Spleen (tissue), 13 donors: ENCODE results near the gene PRDX4. TPM values are rescaled to one million over a fixed set of nuclear protein-coding genes. Genes with fewer than 3 reads are reported as not detected.

Source experiments
- DNase-seq: peaks from one replicate; pipeline ENCODE4 v3.0.0-alpha.2; 2020
- H3K27ac ChIP-seq, 8 donors: fragments of 200-600 bp; sonication (generic) in 7 of 8; 1 replicate in 4 of 8; 2 replicates in 4 of 8; pipeline versions ENCODE4 v1.5.0 to v1.8.0; 2016 to 2021; ENCODE audit warnings: inconsistent platforms in 4 of 8, mild to moderate bottlenecking in 4 of 8, moderate library complexity in 1 of 8
- H3K27me3 ChIP-seq, 7 donors: fragments of 200-600 bp; sonication (generic) in 6 of 7; replicated peaks in 1 of 7; 1 replicate in 4 of 7; 2 replicates in 3 of 7; pipeline versions ENCODE4 v1.5.0 to v1.8.0; 2016 to 2021; ENCODE audit warnings: inconsistent platforms in 3 of 7, mild to moderate bottlenecking in 1 of 7
- H3K36me3 ChIP-seq, 6 donors: fragments of 200-600 bp; sonication (generic) in 5 of 6; 1 replicate in 4 of 6; 2 replicates in 2 of 6; pipeline versions ENCODE4 v1.5.0 to v1.8.0; 2016 to 2021; ENCODE audit warnings: inconsistent platforms in 2 of 6
- H3K4me1 ChIP-seq, 6 donors: fragments of 200-600 bp; sonication (generic) in 5 of 6; 1 replicate in 3 of 6; 2 replicates in 3 of 6; pipeline versions ENCODE4 v1.5.0 to v1.8.0; 2016 to 2021; ENCODE audit warnings: inconsistent platforms in 3 of 6
- H3K4me3 ChIP-seq, 8 donors: fragments of 200-600 bp; sonication (generic) in 7 of 8; 1 replicate in 4 of 8; 2 replicates in 4 of 8; pipeline versions ENCODE4 v1.5.0 to v1.8.0; 2016 to 2021; ENCODE audit warnings: inconsistent platforms in 4 of 8, mild to moderate bottlenecking in 4 of 8, moderate library complexity in 2 of 8
- H3K9me3 ChIP-seq, 8 donors: fragments of 200-600 bp; sonication (generic) in 7 of 8; 1 replicate in 4 of 8; 2 replicates in 4 of 8; pipeline versions ENCODE4 v1.5.0 to v1.8.0; 2016 to 2021; ENCODE audit warnings: inconsistent platforms in 4 of 8
- CTCF ChIP-seq, 11 experiments: fragments of 200-600 bp in 7 of 11; fragments of 450-650 bp in 4 of 11; sonication (generic) in 4 of 11; IDR thresholded peaks in 8 of 11; conservative IDR thresholded peaks in 3 of 11; 1 replicate in 7 of 11; 2 replicates in 4 of 11; pipeline versions ENCODE4 v1.4.0 to v1.8.0; 2016 to 2021; ENCODE audit warnings: antibody characterized with exemption in 11 of 11, inconsistent platforms in 4 of 11, mild to moderate bottlenecking in 1 of 11
- POLR2A ChIP-seq, 3 donors: fragments of 450-650 bp; IDR thresholded peaks; one replicate each; pipeline ENCODE4 v1.5.1; 2017; ENCODE audit warnings: antibody characterized with exemption in 3 of 3, mild to moderate bottlenecking in 1 of 3
- POLR2AphosphoS5 ChIP-seq, 3 donors: sonication (generic); formaldehyde crosslinking; IDR thresholded peaks; one replicate each; pipeline ENCODE4 v1.5.1; 2017; ENCODE audit warnings: antibody characterized with exemption in 3 of 3
- WGBS, 5 donors: extraction: QIAGEN DNeasy Blood & Tissue Kit in 3 of 5; methylation state at CpG; one replicate each; pipeline versions ENCODE4 v1.1.5 to v1.1.7; 2013 to 2018; 5-methylcytosine and 5-hydroxymethylcytosine counted together
- intact Hi-C: fragments of 100-400 bp; cut with DNase I; formaldehyde crosslinking; loops from one replicate; pipeline ENCODE4 v1.15.0; 2023; ENCODE audit warnings: low total_unique reads
- long read RNA-seq, 2 donors: transcript quantifications; one replicate each; lab custom pipeline, GENCODE V29; 2026
- polyA plus RNA-seq, 3 donors: library from polyadenylated mRNA; stranded (reverse); fragments of 200-250 nt; gene quantifications; one replicate each; pipeline ENCODE4 v1.2.1, GENCODE V29; 2013
- total RNA-seq, 7 donors: library from RNA; depleted of rRNA in 3 of 7; stranded (reverse); fragments of >200 nt in 3 of 7; fragmentation: NEBNext Ultra II Directional in 4 of 7; extraction: Animal tissue kit (Norgen Biotek cat#: 25700) in 4 of 7; gene quantifications; one replicate each; pipeline versions ENCODE4 v1.1.0 to v1.2.1, GENCODE V29; 2016 to 2021
- donor health status: healthy with polysubstance abuse.
- donor health status: DM: no; HTN: no; CAD: no; lungs with moderate emphysema.
- donor health status: DM: no; HTN: no; CAD: no.
- donor health status: Bipolar disorder and iron deficiency.
- donor health status: healthy.
- donor health status: DM: no; HTN: no; CAD: no.
- donor health status: DM: yes; HTN: yes; CAD: no.

Gene PRDX4
- 100 to 1,000 TPM in 1 of 7 donors, 10 to 100 TPM in 6; 28.1 to 107 (median 38.7) TPM for total RNA-seq
- polyA plus RNA-seq, result 10 to 100 TPM; 13.5 to 39.2 (median 34.1) TPM
- long read RNA-seq, donor 1, transcript PRDX4-202 (7 exons, 1,005 nt), result major isoform, 39 of 39 reads
- long read RNA-seq, donor 1, partial matches to known transcripts, result 0 of 39 reads
- long read RNA-seq, donor 1, other reads (novel, unspliced or antisense), result 0 of 39 reads
- long read RNA-seq, donor 2, transcript PRDX4-202 (7 exons, 1,005 nt), result major isoform, 51 of 51 reads
- long read RNA-seq, donor 2, partial matches to known transcripts, result 0 of 51 reads
- long read RNA-seq, donor 2, other reads (novel, unspliced or antisense), result 0 of 51 reads

DNA sequence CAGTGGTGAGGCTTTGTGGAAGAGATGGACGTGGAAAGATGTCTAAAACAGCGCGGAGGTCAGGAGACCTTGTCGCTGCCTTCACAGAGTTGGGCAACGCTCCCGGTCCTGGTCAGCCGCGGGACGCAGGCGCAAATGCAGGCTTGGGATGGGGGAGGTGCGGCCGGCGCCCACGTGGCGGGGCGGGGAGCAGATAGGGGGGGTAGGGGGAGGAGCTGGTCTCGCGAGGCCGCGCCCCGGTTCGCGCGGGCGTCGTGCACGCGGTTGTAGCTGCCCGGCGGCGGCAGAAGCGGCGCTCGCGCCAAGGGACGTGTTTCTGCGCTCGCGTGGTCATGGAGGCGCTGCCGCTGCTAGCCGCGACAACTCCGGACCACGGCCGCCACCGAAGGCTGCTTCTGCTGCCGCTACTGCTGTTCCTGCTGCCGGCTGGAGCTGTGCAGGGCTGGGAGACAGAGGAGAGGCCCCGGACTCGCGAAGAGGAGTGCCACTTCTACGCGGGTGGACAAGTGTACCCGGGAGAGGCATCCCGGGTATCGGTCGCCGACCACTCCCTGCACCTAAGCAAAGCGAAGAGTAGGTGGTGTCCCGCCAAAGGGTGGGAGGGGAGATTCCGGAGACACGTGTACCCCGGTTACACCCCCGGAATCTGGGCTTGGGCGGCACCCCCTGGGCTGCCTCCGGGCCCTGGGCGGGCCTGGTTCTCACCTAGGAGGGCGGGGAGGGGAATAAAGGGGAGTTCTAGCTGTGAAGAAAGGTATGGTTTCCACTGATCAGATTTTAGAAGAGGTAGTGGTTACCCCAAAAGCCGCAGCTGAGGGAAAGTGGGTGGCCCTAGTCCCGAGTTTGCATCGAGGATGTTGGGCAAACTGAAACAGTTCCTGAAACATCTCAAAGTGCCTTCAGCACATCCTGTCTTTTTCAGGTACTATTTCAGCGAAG lies at the start of gene PRDX4:
Gene PRDX4, plus strand, starts transcription at position 255 of the 939 bp plus-strand sequence. Its CDS starts 78 bp downstream, at position 333.
- Histone ChIP-seq H3K9me3 (no peaks in the 10 kb centered on the region), H3K27me3 (no peaks in the 10 kb centered on the region), H3K4me1 (peaks cover 5 to 36% (median 11%) of the 10 kb centered on the region in 6 donors), H3K36me3 (peaks cover 0 to 12% (median 5%) of the 10 kb centered on the region in 6 donors), H3K4me3 (peak within 1 kb of the TSS; percentile 44 to 80 (median 60)), H3K27ac (peak within 1 kb of the TSS; percentile 65 to 91 (median 83))
- DNase-seq, result peak; percentile 96
- TF ChIP-seq POLR2AphosphoS5 (IDR thresholded peaks at IDR 0.05) (peak; percentile 82 to 91 (median 88)), POLR2A (IDR thresholded peaks at IDR 0.05) (no peak), CTCF (IDR thresholded peaks at IDR 0.05 in 8 of 11, conservative IDR thresholded peaks at IDR 0.05 in 3 of 11) (peak in 2 of 11 experiments; percentile 12 to 26)
- 0 to 26% (median 0%) methylated on average over 8 to 73 of the region's 73 CpGs for WGBS, 5 donors
- intact Hi-C loops, result no loop called here

- no peaks in the 10 kb centered on the region for H3K36me3 ChIP-seq
- no peak overlapping the region for H3K27ac ChIP-seq
- no peaks in the 10 kb centered on the region for H3K4me1 ChIP-seq
- no peak overlapping the region for H3K4me3 ChIP-seq
- H3K27me3 ChIP-seq, result peaks cover 0 to 12% (median 0%) of the 10 kb centered on the region in 7 donors
- intact Hi-C loops, result no loop called here
- no peak for TF ChIP-seq POLR2AphosphoS5 (IDR thresholded peaks at IDR 0.05)
- no peak for TF ChIP-seq POLR2A (IDR thresholded peaks at IDR 0.05)
- no peak for TF ChIP-seq CTCF (IDR thresholded peaks at IDR 0.05 in 8 of 11, conservative IDR thresholded peaks at IDR 0.05 in 3 of 11)
- WGBS, 5 donors, result 72 to 93% (median 91%) methylated on average over 5 of the region's 5 CpGs
- H3K9me3 ChIP-seq, result peaks cover 0 to 9% (median 0%) of the 10 kb centered on the region in 8 donors
- DNase-seq, result no peak
Measured at GRCh38 chrX:23621621-23622265, 45.5 kb upstream of the PRDX4 start.

- H3K36me3 ChIP-seq, result no peaks in the 10 kb centered on the region
Measured at GRCh38 chrX:23623797-23624196, 43.5 kb upstream of the PRDX4 start.

More at GRCh38 chrX:23623797-23624196, 43.5 kb upstream of the PRDX4 start:
- WGBS, 5 donors, result 60 to 65% (median 63%) methylated on average over 4 of the region's 4 CpGs
- TF ChIP-seq POLR2A (IDR thresholded peaks at IDR 0.05) (no peak), POLR2AphosphoS5 (IDR thresholded peaks at IDR 0.05) (no peak), CTCF (IDR thresholded peaks at IDR 0.05 in 8 of 11, conservative IDR thresholded peaks at IDR 0.05 in 3 of 11) (no peak)
- peaks cover 0 to 12% (median 0%) of the 10 kb centered on the region in 7 donors for H3K27me3 ChIP-seq
- H3K27ac ChIP-seq, result no peak overlapping the region
- no peaks in the 10 kb centered on the region for H3K4me1 ChIP-seq
- DNase-seq, result no peak
- no peak overlapping the region for H3K4me3 ChIP-seq
- H3K9me3 ChIP-seq, result peaks cover 0 to 9% (median 0%) of the 10 kb centered on the region in 8 donors
- intact Hi-C loops, result no loop called here
